ENCODE measurements around the gene GMPPA. TPM values are rescaled to one million over a fixed set of nuclear protein-coding genes. Genes with fewer than 3 reads are reported as not detected.
A peak's percentile ranks its signal among the peaks of the same experiment; 100 is the strongest.

GMPPA gene
- total and polyA plus RNA-seq, 9 of the 15 experiments (the other 6 are each of a cell fraction or from before 2014, with no cell fraction given) = 7.0 to 101 (median 66.7) TPM

GRCh38 chr2:219522111-219523030 is 23.7 kb downstream of the GMPPA start (continued):
- TF ChIP-seq DEAF1 (CRISPR knock-in tag; IDR thresholded peaks at IDR 0.05) = no peak
- no peak for TF ChIP-seq TSHZ1 (CRISPR knock-in tag; IDR thresholded peaks at IDR 0.05)
- no peak for TF ChIP-seq JUNB (CRISPR knock-in tag; conservative IDR thresholded peaks at IDR 0.05)
- TF ChIP-seq HSF4 (CRISPR knock-in tag; IDR thresholded peaks at IDR 0.05; ENCODE audit: borderline replicate concordance) = no peak
- TF ChIP-seq LARP7 (IDR thresholded peaks at IDR 0.05) = no peak
- peak; percentile 84 for TF ChIP-seq GATAD2A (IDR thresholded peaks at IDR 0.05)
- TF ChIP-seq TFE3 (CRISPR knock-in tag; IDR thresholded peaks at IDR 0.05) = no peak
- TF ChIP-seq HMG20B (CRISPR knock-in tag; IDR thresholded peaks at IDR 0.05) = no peak
- TF ChIP-seq ZFP36 (IDR thresholded peaks at IDR 0.05; ENCODE audit: low read depth, low read length, partially characterized antibody) = no peak
- no peak for TF ChIP-seq USF1 (CRISPR knock-in tag; IDR thresholded peaks at IDR 0.05)
- no peak for TF ChIP-seq SRSF1 (IDR thresholded peaks at IDR 0.05; ENCODE audit: low read depth, low read length)
- TF ChIP-seq HNRNPH1 (optimal IDR thresholded peaks at IDR 0.05; ENCODE audit: low read depth, low read length) = no peak
- no peak for TF ChIP-seq RBM39 (optimal IDR thresholded peaks at IDR 0.05; ENCODE audit: low read depth, low read length)
- TF ChIP-seq TEAD2 (tag; IDR thresholded peaks at IDR 0.05) = no peak
- no peak for TF ChIP-seq AFF4 (CRISPR knock-in tag; IDR thresholded peaks at IDR 0.05)
- TF ChIP-seq TAF15 (IDR thresholded peaks at IDR 0.05; ENCODE audit: low read depth, low read length) = no peak

All from K562 (cell line).